Skin of body (tissue), 2 donors: ENCODE results near the gene LIPG. TPM values are rescaled to one million over a fixed set of nuclear protein-coding genes. Genes with fewer than 3 reads are reported as not detected.
"Not testable (repeated sequence)": the region's sequence is repeated elsewhere in the genome, so short reads cannot be mapped to it uniquely, and the experiment has no call there.

Experiments
- DNase-seq: peaks from one replicate; lab custom pipeline; 2025; lab: John Stamatoyannopoulos, UW
- total RNA-seq: library from RNA; depleted of rRNA; stranded (reverse); fragments of >200 nt; gene quantifications from one replicate; pipeline ENCODE4 v1.2.3, GENCODE V29; 2014

LIPG gene
- total RNA-seq, 1 donor from 2014 or later = 8.1 TPM

- no peak for DNase-seq
Observed at GRCh38 chr18:49546278-49546677, 15.6 kb upstream of the LIPG start.

GRCh38 chr18:49546719-49547273 is 15.1 kb upstream of the LIPG start:
- DNase-seq = no peak

GRCh38 chr18:49547701-49548100 is 14.2 kb upstream of the LIPG start:
- DNase-seq = no peak

- no peak for DNase-seq
Observed at GRCh38 chr18:49548229-49548636, 13.6 kb upstream of the LIPG start.

- DNase-seq = no peak
Observed at GRCh38 chr18:49550621-49551339, 11.1 kb upstream of the LIPG start.

GRCh38 chr18:49553003-49553402 is 8.9 kb upstream of the LIPG start:
- DNase-seq = no peak

GRCh38 chr18:49555641-49556040 is 6.2 kb upstream of the LIPG start:
- DNase-seq = no peak

GRCh38 chr18:49558356-49558755 is 3.5 kb upstream of the LIPG start:
- DNase-seq = no peak

- DNase-seq = not testable (repeated sequence)
Observed at GRCh38 chr18:49559326-49559931, 2.4 kb upstream of the LIPG start.

GRCh38 chr18:49560277-49560623 is 1.6 kb upstream of the LIPG start:
- DNase-seq = no peak

- DNase-seq = no peak
Observed at GRCh38 chr18:49560624-49561288, 1.1 kb upstream of the LIPG start.

- no peak for DNase-seq
Observed at GRCh38 chr18:49562481-49563129, 748 bp downstream of the LIPG start.

- no peak for DNase-seq
Observed at GRCh38 chr18:49563130-49563540, 1.3 kb downstream of the LIPG start.

GRCh38 chr18:49563701-49564517 is 2.1 kb downstream of the LIPG start:
- no peak for DNase-seq

- no peak for DNase-seq
Observed at GRCh38 chr18:49564518-49564834, 2.6 kb downstream of the LIPG start.

GRCh38 chr18:49565101-49565500 is 3.2 kb downstream of the LIPG start:
- DNase-seq = no peak

- no peak for DNase-seq
Observed at GRCh38 chr18:49565612-49566011, 3.8 kb downstream of the LIPG start.

GRCh38 chr18:49566217-49566770 is 4.4 kb downstream of the LIPG start:
- DNase-seq = no peak

- DNase-seq = no peak
Observed at GRCh38 chr18:49566985-49567384, 5.1 kb downstream of the LIPG start.

- DNase-seq = no peak
Observed at GRCh38 chr18:49569724-49570123, 7.9 kb downstream of the LIPG start.

GRCh38 chr18:49570836-49571235 is 9.0 kb downstream of the LIPG start:
- no peak for DNase-seq
